NCI-H2227 treated with DMSO at 0.1 percent for 48 hours (cell line): ENCODE measurements around the gene BRCC3.

Source experiments
- DNase-seq: peaks from one replicate; lab custom pipeline; 2025; lab: John Stamatoyannopoulos, UW

Gene BRCC3

GRCh38 chrX:155056877-155057792 lies 14.2 kb upstream of the BRCC3 start:
- DNase-seq: peak; percentile 54

GRCh38 chrX:155061760-155062159 lies 9.5 kb upstream of the BRCC3 start:
- DNase-seq: no peak

DNA sequence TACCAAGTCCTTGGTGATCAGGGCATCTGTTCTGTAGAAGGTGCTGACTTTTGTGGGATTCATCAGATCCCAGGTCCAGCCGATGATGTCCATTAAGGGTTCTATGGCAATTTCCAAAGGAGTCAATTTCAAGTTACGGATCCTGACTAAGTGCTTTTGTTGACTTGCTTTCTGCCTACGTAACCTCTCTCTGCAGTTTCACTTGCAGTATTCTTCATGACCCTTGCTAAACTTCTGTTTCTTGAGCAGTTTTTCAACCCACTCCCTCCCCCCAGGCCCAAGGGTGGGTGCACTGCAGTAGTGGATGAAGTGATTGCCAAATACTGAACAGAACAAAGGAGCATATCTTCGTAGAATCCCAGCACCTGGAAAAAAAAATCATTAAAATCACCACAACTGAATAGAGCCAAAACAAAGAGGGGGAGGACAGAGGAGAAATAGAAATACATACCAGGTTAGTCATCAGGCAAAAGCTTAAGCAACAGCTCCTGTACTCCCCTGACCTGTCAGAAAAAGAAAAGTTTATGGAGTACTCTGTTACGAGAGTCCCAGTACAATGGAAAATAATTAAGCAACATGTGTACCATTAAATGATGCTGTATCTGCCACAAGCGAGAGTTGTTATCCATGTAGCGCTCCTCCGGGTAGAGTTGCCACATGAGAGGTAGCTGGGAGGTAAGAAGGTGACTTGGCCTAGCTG lies 6.1 kb upstream of the BRCC3 start:
- DNase-seq: no peak

GRCh38 chrX:155068165-155068564 lies 3.1 kb upstream of the BRCC3 start:
- no peak for DNase-seq

GRCh38 chrX:155069414-155069813 lies 1.9 kb upstream of the BRCC3 start:
- DNase-seq: no peak

DNA sequence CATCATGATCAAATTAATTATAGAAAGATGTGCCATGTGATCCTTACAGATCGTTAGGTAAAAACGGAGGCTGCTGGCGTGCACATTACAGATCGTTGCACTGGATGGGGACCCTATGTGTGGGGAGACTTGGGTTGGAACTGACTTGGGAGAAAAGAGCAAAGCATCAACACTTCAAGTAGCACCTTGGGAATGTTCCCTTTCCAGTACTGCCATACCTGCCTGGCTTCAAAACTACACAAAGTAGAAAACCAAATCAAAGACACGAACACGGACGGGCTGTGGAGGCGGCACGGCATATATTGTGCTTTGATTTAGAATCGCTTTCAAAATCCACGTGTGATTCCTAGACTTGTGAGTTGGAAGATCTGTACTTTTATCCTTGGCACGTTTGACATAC lies 1.3 kb upstream of the BRCC3 start:
- DNase-seq: no peak

DNA sequence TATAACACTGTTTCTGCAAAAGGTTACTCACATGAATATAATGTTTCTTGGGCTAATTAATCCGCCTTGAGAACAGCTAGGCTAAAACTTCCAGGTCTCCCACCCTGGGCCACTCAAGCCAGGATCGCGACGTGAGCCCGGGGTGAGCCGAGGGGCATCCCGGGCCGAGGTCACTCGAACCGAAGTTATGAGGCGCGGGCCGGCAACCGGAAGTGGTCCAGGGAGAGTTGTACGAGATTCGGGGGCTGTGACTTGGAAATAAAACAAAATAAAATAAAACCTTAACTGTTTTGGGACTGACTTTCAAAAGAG lies 689 bp upstream of the BRCC3 start:
- no peak for DNase-seq

DNA sequence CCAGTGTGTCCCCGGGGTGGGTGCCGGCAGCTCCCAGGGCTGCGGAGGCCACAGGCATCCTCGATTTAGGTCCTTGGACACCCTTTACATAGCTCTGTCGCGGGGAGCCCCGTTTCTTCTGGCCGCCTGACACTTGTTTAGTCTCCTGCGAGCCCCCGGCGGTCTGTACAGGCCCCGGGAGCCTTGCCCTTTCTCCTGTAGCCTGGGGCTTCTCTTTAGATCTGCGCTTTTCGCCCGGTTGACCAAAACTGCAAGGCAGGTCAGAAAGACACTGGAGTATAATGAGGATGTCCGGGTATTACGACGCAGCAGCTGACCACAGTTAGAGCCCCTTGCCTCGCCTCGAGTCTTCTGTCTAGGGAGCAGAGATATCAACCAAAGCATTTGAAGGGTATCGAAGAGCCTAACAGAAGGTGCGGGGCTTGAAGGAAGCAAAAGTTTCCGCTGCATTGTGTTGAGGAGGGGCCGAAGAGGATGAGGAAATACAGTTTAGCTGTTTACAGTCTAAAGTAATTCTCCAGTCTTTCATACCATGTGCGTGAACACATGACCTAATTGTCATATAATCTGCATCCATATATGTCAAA lies 479 bp downstream of the BRCC3 start:
- no peak for DNase-seq

GRCh38 chrX:155086202-155086840 lies 15.0 kb downstream of the BRCC3 start:
- DNase-seq: no peak

- no peak for DNase-seq
Observed at GRCh38 chrX:155086961-155087735, 15.8 kb downstream of the BRCC3 start.

GRCh38 chrX:155094468-155095061 lies 23.3 kb downstream of the BRCC3 start:
- DNase-seq: peak; percentile 2

- no peak for DNase-seq
Observed at GRCh38 chrX:155105919-155106318, 34.6 kb downstream of the BRCC3 start.

DNA sequence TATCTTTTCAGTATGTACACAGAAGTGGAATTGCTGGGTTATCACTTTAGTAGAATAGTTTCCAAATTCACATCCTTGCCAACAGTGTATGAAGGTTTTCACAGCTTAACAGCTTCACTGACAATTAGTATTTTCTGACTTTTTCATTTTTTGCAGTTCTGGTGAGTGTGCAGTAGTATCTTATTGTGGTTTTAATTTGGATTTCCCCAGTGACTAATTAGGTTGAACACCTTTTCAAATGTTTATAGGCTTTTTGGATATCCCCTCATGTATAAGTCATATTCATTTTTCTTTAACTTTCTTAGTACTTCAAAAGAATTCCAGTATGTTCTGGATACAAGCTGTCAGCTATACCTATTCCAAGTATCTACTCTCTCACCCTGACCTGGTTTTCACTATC lies 37.1 kb downstream of the BRCC3 start:
- DNase-seq: no peak

DNA sequence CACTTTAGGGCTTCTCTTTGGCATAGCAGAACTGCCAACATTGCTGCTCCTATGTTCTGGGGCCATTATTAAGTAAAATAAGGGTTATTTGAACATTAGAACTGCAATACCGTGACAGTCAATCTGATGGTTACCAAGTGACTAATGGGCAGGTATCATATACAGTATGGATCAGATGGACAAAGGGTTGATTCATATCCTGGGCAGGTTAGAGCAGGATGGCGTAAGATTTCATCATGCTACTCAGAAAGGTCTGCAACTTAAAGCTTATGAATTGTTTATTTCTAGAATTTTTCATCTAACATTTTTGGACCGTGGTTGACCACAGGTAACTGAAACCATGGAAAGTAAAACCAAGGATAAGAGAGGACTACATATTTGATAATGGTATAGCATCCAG lies 40.9 kb downstream of the BRCC3 start:
- no peak for DNase-seq

- DNase-seq: no peak
Observed at GRCh38 chrX:155113097-155113496, 41.8 kb downstream of the BRCC3 start.

- DNase-seq: no peak
Observed at GRCh38 chrX:155115174-155115819, 44.0 kb downstream of the BRCC3 start.

GRCh38 chrX:155127465-155127864 lies 56.2 kb downstream of the BRCC3 start:
- DNase-seq: no peak

GRCh38 chrX:155127940-155128339 lies 56.6 kb downstream of the BRCC3 start:
- DNase-seq: no peak

GRCh38 chrX:155132110-155132509 lies 60.8 kb downstream of the BRCC3 start:
- DNase-seq: no peak

- no peak for DNase-seq
Observed at GRCh38 chrX:155134255-155134654, 62.9 kb downstream of the BRCC3 start.

DNA sequence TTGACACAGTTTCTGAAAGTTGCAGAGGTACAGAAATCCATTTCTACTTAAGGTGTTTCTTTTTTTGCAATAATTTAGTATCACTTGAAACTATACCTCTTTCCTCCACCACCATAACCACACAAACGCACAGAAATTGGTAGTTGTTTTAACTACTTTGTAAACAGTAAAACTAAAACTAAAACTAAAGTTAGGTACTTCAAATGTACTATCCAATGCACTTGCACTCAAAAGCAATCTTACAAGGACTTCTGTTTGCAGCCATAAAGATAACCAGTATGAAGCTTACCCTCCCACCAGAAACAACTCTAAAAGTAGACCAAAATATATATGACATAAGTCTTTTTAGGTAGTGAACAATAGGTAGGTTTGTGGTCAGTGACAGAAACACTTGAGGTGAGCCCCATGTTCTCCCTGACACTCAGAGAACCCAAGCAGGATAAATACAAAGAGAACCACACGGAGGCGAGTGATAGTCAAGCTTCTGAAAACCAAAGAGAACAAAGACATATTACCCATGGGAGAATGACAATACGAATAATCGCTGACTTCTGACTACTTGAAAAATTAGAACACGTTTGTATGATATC lies 72.7 kb downstream of the BRCC3 start:
- DNase-seq: no peak
